HL-60 (cell line): ENCODE measurements around the gene TENT4A.

Experiments
- DNase-seq, 2 experiments: peaks; one replicate each; pipeline ENCODE4 v3.0.0-alpha.2; 2010 to 2020; ENCODE audit warnings: low read depth in 1 of 2, low spot score in 1 of 2
- H3K27ac ChIP-seq: fragments of 250-450 bp; sonication (Bioruptor Pico); replicated peaks from 2 replicates; pipeline ENCODE4 v1.5.1; 2020; ENCODE audit warnings: mild to moderate bottlenecking, moderate library complexity
- H3K27me3 ChIP-seq: fragments of 250-450 bp; sonication (Bioruptor Pico); 2 replicates; pipeline ENCODE4 v1.5.1; 2021; ENCODE audit warnings: mild to moderate bottlenecking, moderate library complexity; ENCODE audit not compliant: insufficient read depth, poor library complexity, severe bottlenecking
- H3K4me3 ChIP-seq: replicated peaks from 2 replicates; pipeline ENCODE4 v1.5.1; 2011; ENCODE audit warnings: mild to moderate bottlenecking, control low read depth, low read length; ENCODE audit not compliant: insufficient read depth
- CTCF ChIP-seq: IDR thresholded peaks from one replicate; pipeline ENCODE4 v1.5.1; 2011; ENCODE audit warnings: low read length, control low read depth, inconsistent platforms; ENCODE audit not compliant: insufficient read depth
- GABPA ChIP-seq: IDR thresholded peaks from 2 replicates; pipeline ENCODE4 v1.6.1; 2012; ENCODE audit warnings: low read depth
- POLR2AphosphoS5 ChIP-seq: IDR thresholded peaks from 2 replicates; pipeline ENCODE4 v1.6.1; 2012; ENCODE audit warnings: low read depth
- REST ChIP-seq: IDR thresholded peaks from 2 replicates; pipeline ENCODE4 v1.6.1; 2012; ENCODE audit warnings: low read depth; ENCODE audit not compliant: insufficient replicate concordance
- SPI1 ChIP-seq: IDR thresholded peaks from 2 replicates; pipeline ENCODE4 v1.6.1; 2012; ENCODE audit warnings: low read depth, mild to moderate bottlenecking, borderline replicate concordance

TENT4A gene

GRCh38 chr5:6745706-6746222 lies 32.5 kb downstream of the TENT4A start:
- no peak overlapping the region for H3K4me3 ChIP-seq
- no peak for TF ChIP-seq POLR2AphosphoS5
- peak; percentile 57 for TF ChIP-seq CTCF
- no peak for TF ChIP-seq GABPA
- TF ChIP-seq REST: no peak
- TF ChIP-seq SPI1: no peak
- no peaks in the 10 kb centered on the region for H3K27me3 ChIP-seq
- DNase-seq: peak in 1 of 2 experiments; percentile 39
- no peak overlapping the region for H3K27ac ChIP-seq

- Histone ChIP-seq H3K4me3 (no peak overlapping the region), H3K27me3 (no peaks in the 10 kb centered on the region), H3K27ac (no peak overlapping the region)
- DNase-seq: no peak
- TF ChIP-seq REST (no peak), SPI1 (no peak)
Measured at GRCh38 chr5:6746244-6746643, 33.0 kb downstream of the TENT4A start.

GRCh38 chr5:6747103-6747502 lies 33.9 kb downstream of the TENT4A start:
- DNase-seq: no peak
- H3K27me3 ChIP-seq: no peaks in the 10 kb centered on the region
- no peak overlapping the region for H3K27ac ChIP-seq
- H3K4me3 ChIP-seq: no peak overlapping the region
- TF ChIP-seq SPI1 (no peak), CTCF (no peak), REST (no peak), GABPA (no peak), POLR2AphosphoS5 (no peak)

- no peak overlapping the region for H3K4me3 ChIP-seq
- DNase-seq: no peak
- TF ChIP-seq GABPA: no peak
- TF ChIP-seq SPI1: no peak
- TF ChIP-seq REST: no peak
- no peak for TF ChIP-seq CTCF
- no peak for TF ChIP-seq POLR2AphosphoS5
- no peaks in the 10 kb centered on the region for H3K27me3 ChIP-seq
- H3K27ac ChIP-seq: no peak overlapping the region
Measured at GRCh38 chr5:6748142-6748541, 34.9 kb downstream of the TENT4A start.
